Dendritic cell treated with granulocyte-macrophage colony-stimulating factor and Interleukin-4, amounts not matched to agents 40 ng/mL and 50 ng/mL, for 4 days (primary cell): ENCODE results near the gene TPPP2.

Experiments
- H3K27ac Mint-ChIP-seq: one replicate; pipeline ENCODE4 v1.8.0; 2022; ENCODE audit warnings: mild to moderate bottlenecking, mixed read lengths
- H3K27me3 Mint-ChIP-seq: one replicate; pipeline ENCODE4 v1.8.0; 2022; ENCODE audit warnings: mild to moderate bottlenecking, mixed read lengths
- H3K36me3 Mint-ChIP-seq: one replicate; pipeline ENCODE4 v1.8.0; 2022; ENCODE audit warnings: low read depth, mixed read lengths
- H3K4me1 Mint-ChIP-seq: one replicate; pipeline ENCODE4 v1.8.0; 2022; ENCODE audit warnings: low read depth, mixed read lengths
- H3K4me3 Mint-ChIP-seq: one replicate; pipeline ENCODE4 v1.8.0; 2022; ENCODE audit warnings: mild to moderate bottlenecking, moderate library complexity, mixed read lengths
- H3K9me3 Mint-ChIP-seq: one replicate; pipeline ENCODE4 v1.8.0; 2022; ENCODE audit warnings: mixed read lengths
- intact Hi-C: fragments of 100-400 bp; cut with micrococcal nuclease; formaldehyde crosslinking; loops from one replicate; pipeline ENCODE4 v1.15.0; 2022

TPPP2 gene

DNA sequence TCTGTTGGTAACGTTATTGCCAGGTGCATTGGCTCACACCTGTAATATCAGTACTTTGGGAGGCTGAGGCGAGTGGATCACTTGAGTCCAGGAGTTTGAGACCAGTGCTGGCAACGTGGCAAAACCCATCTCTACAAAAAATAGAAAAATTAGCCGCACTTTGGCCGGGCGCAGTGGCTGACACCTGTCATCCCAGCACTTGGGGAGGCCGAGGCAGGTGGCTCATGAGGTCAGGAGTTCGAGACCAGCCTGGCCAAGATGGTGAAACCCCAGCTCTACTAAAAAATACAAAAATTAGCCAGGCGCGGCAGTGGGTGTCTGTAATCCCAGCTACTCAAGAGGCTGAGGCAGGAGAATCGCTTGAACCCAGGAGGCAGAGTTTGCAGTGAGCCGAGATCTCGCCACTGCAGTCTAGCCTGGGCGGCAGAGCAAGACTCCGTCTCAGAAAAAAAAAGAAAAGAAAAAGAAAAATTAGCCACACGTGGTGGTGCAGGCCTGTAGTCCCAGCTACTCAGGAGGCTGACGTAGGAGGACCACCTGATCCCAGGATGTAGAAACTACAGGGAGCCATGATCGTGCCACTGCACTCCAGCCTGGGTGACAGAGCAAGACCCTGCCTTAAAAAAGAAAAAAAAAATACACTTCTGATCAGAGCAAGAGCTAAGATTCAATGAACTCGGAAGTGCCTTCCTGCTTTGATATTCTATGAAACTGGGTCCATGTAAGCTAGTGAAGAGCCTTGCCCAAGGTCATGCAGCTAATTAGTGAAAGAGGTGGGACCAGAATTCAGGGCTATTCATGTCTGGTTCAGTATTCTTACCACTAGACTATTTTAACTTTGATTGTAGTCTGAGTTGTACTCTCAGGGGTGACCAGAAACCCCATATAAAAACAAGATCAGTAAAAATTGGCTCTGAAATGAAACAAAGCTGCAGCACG, 23.4 kb downstream of the TPPP2 start:
- Mint-ChIP-seq H3K9me3 (no peaks in the 10 kb centered on the region), H3K36me3 (no peaks in the 10 kb centered on the region)
- intact Hi-C loops, result no loop called here

DNA sequence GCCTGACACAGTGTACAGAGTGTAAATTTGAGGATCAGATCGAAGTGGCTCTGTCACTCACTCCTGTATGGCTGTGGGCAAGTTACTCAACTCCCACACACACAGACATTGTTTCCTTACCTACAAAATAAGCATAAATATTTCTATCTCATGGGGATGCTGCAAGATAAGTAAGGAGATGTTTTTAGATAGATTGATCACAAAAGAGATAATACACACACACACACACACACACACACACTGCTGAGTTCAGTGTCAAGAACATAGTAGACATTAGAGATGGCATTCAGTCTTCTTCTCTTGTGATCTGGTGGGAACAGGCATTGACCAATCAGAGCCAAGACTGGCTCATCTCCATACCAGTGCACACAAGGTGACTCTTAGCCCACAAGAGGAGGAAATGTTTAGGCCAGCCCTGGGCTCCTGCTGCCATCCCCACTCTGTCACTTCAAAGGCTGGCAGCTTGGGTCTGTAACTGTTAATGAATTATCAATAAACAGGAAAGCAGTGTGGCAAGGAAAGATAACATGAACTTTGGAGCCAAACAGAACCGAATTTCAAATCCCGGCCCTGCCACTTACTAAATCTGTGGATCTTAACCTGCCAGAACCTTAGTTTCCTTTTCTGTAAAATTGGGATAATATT, 24.2 kb downstream of the TPPP2 start:
- Mint-ChIP-seq H3K27ac (no peak overlapping the region), H3K36me3 (no peaks in the 10 kb centered on the region), H3K4me3 (no peak overlapping the region), H3K4me1 (peaks cover 5% of the 10 kb centered on the region), H3K27me3 (peaks cover 7% of the 10 kb centered on the region), H3K9me3 (no peaks in the 10 kb centered on the region)
- intact Hi-C loops, result no loop called here

More for the DNA sequence above, 23.4 kb downstream of the TPPP2 start:
- Mint-ChIP-seq H3K27me3 (peaks cover 7% of the 10 kb centered on the region), H3K4me3 (no peak overlapping the region), H3K27ac (no peak overlapping the region), H3K4me1 (peaks cover 5% of the 10 kb centered on the region)

DNA sequence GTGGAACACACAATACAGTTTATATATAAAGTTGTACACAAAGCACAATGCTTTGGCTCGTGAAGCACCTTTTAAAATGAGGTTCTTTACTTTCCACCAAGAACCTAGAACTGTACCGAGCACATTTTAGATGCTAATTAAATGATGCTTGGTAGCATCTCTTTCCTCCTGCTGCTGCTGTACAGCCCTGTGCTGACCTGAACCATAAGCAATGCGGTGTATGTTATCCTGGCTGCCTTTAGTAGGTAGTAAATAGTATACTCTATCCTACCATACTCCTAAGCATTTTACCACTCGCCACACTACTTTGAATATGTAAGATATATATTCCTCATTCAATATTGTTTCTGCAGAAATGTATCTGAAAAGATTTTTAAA, 24.7 kb downstream of the TPPP2 start:
- no peak overlapping the region for H3K27ac Mint-ChIP-seq
- H3K27me3 Mint-ChIP-seq, result peaks cover 7% of the 10 kb centered on the region
- no peaks in the 10 kb centered on the region for H3K36me3 Mint-ChIP-seq
- H3K9me3 Mint-ChIP-seq, result no peaks in the 10 kb centered on the region
- H3K4me1 Mint-ChIP-seq, result peaks cover 5% of the 10 kb centered on the region
- intact Hi-C loops, result no loop called here
- no peak overlapping the region for H3K4me3 Mint-ChIP-seq

DNA sequence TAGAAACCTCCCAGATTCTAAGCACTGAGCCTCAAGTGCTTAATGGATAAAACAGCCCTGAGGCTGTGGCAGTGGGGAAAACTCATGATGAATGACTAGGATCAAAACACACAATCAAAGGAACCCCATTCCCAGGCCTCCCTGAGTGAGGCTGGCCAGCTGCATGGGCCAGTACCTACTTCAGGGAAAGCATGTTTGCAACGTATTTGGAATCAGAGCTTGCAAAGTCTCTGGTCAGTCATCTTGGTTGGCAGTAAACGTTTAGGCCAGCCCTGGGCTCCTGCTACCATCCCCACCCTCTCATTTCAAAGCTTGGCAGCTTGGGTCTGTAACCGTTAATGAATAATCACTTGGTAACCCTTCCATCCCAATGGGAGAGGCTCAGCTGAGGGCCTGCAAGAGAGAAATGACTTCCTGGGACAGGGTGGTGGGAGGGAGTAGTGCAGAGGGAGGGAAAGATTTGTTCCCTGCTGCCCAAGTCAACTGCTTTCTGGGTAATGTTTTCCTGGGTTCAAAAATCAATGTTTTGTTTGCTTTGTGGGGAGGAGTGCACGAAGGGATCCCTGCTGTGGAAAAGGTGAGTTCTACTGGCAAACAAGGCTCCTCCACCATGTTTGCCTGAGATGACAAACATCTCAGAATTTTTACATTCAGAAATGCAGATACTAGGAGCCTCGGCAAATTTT, 25.6 kb downstream of the TPPP2 start:
- Mint-ChIP-seq H3K27me3 (peaks cover 9% of the 10 kb centered on the region), H3K27ac (no peak overlapping the region), H3K9me3 (no peaks in the 10 kb centered on the region), H3K4me1 (peaks cover 3% of the 10 kb centered on the region), H3K36me3 (no peaks in the 10 kb centered on the region), H3K4me3 (no peak overlapping the region)
- intact Hi-C loops, result no loop called here

DNA sequence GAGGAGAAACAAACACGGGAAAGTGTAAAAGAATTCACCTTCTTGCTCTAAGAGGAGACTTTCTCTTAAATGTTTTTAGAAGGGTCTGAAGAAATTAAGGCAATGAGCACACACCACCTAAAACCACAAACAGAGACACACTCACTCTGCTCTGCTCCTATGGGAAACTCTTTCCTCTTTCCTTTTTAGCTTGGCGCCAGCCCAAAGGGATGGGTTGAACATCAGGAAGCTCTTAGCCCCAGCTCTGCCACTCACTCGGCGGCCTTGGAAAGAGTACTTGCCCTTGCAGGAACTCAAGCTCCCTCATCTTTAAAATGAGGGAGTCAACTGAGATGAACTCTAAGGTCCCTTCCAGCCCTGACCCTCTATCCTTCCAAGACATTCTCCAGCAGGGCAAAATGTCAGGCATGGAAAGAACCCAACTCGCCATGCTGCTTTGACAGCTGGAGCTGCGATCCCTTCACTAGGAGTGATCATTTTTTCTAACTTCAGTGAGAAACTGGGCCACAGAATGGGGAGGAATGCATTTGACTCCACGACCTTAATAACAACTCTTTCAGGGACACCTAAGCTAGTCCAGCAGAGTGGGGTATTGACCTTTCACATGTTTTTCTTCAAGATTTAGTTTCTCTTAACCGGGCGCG, 26.6 kb downstream of the TPPP2 start:
- H3K27me3 Mint-ChIP-seq, result peaks cover 15% of the 10 kb centered on the region
- no peaks in the 10 kb centered on the region for H3K9me3 Mint-ChIP-seq
- intact Hi-C loops, result no loop called here
- H3K4me1 Mint-ChIP-seq, result no peaks in the 10 kb centered on the region
- no peaks in the 10 kb centered on the region for H3K36me3 Mint-ChIP-seq
- H3K27ac Mint-ChIP-seq, result no peak overlapping the region
- H3K4me3 Mint-ChIP-seq, result no peak overlapping the region

DNA sequence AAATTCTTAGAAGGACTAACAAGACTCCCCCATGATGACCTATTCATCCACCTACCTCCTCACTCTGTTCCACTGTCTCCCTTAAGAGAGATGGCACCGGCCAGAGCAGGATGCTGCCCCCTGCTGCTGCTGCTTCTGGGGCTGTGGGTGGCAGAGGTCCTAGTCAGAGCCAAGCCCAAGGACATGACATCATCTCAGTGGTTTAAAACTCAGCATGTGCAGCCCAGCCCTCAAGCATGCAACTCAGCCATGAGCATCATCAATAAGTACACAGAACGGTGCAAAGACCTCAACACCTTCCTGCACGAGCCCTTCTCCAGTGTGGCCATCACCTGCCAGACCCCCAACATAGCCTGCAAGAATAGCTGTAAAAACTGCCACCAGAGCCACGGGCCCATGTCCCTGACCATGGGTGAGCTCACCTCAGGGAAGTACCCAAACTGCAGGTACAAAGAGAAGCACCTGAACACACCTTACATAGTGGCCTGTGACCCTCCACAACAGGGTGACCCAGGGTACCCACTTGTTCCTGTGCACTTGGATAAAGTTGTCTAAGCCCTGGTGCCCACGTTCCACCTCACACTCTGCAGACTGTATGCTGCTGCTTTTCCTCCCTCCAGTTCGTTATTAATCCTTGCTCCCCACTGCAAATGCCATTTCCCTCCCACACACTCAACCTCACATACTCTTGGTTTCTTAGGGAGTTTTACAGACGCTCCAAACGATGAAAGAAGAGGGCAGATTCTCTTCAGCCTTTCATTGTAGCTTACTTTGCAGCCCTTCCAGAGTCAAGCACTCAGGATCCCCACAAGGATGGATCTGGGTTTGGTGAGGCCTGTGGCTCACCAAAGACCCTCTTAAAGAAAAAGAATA, 28.0 kb downstream of the TPPP2 start, which contains the start of gene RNASE8:
RNASE8 (plus strand) TSS at position 20 of the 873 bp plus-strand sequence; CDS start at position 91, 71 bp downstream.
- Mint-ChIP-seq H3K4me1 (no peaks in the 10 kb centered on the region), H3K27ac (no peak within 1 kb of the TSS), H3K27me3 (peaks cover 18% of the 10 kb centered on the region), H3K4me3 (no peak within 1 kb of the TSS), H3K36me3 (no peaks in the 10 kb centered on the region), H3K9me3 (no peaks in the 10 kb centered on the region)
- intact Hi-C loops, result no loop called here

DNA sequence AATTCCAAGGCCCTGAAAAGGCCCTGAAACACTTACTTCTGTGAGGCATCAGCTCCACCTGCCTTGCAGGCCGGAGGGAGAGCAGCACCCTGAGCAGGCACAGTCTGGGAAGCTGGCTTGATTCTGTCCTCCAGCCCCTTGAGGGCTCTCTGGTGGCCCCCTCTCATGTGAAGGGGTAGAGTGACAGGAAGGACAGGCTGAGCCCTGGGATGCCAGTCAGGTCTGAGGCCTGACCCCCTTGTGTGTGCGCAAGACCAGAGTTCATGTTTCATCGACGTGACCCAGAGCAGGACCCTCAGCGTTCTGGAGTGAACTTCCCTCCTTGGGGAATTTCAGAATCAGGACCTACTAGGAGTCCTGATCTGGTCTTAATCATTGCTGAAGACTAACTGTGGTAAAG, 28.9 kb downstream of the TPPP2 start:
- intact Hi-C loops, result no loop called here
- H3K4me3 Mint-ChIP-seq, result no peak overlapping the region
- H3K4me1 Mint-ChIP-seq, result no peaks in the 10 kb centered on the region
- no peaks in the 10 kb centered on the region for H3K9me3 Mint-ChIP-seq
- H3K27me3 Mint-ChIP-seq, result peaks cover 21% of the 10 kb centered on the region
- no peak overlapping the region for H3K27ac Mint-ChIP-seq
- H3K36me3 Mint-ChIP-seq, result no peaks in the 10 kb centered on the region

DNA sequence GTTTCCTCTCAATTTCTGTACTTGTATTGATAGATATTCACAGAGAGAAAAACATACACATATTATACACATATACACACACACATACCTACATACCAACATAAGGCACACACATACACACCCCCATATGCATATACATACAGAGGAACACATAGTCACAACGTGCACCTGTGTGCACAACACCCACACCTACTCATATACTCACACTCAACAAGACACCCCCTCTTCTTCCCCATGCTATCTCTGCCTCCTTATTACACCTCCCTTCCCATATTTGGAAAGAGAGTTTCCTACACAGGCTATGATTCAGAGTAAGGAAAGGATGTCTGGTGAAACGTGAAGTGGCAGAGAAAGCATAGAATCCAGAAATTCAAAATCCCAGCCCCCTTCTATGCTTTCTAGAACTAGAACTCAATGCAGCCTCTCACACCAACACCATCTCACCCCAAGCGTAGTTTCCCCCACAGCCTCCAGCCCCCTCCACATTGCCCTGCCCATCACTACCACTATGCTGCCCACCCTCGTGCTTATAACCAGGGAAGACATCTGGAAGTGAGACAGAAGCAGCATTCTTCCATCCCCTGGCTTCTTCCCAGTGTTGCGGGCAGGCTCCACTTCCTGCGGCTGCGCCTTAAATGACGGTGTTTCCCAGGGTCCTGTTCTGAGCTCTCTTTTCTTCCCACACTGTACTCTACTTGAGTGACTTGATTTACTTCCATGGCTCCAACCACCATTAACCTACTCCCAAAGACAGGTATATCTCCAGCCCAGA, 30.0 kb downstream of the TPPP2 start:
- Mint-ChIP-seq H3K27ac (no peak overlapping the region), H3K9me3 (no peaks in the 10 kb centered on the region), H3K4me1 (no peaks in the 10 kb centered on the region), H3K36me3 (no peaks in the 10 kb centered on the region), H3K4me3 (no peak overlapping the region), H3K27me3 (peaks cover 26% of the 10 kb centered on the region)
- intact Hi-C loops, result no loop called here

DNA sequence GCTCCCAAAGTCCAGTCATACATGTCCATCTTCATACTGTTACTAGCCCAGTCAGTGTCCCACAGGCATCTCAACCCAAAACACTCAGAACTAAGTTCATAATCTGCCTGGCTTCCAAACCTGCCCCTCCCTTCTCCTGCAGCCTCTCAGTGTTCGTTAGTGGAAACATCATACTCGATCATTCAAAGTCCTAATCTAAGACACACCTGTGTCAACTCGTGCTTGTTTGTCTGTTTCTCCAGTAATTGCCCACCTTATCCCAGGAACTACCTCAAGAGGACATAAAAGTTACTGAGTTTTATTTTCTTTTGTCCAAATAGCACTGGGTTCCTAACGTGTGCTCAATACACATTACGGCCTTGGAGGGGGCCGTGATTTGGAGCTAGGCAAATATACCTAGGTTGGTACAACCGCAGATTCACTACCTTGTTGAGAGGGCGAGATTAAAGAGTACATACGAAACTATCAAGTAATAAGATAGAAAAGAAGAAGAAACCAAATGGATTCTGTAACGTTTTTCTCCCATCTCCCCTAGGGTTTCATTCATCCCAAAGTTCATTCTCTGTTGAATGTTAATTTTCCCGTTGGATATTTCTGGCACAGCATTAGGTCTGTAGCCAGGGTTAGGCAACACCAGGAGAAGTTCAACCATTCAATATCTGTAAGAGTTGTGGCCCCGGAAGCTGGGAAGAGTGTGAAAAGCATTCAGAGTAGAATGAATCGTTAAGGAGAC, 30.8 kb downstream of the TPPP2 start:
- Mint-ChIP-seq H3K4me1 (no peaks in the 10 kb centered on the region), H3K27me3 (peaks cover 32% of the 10 kb centered on the region), H3K27ac (no peak overlapping the region), H3K4me3 (no peak overlapping the region), H3K36me3 (peaks cover under 1% of the 10 kb centered on the region), H3K9me3 (no peaks in the 10 kb centered on the region)
- intact Hi-C loops, result no loop called here

DNA sequence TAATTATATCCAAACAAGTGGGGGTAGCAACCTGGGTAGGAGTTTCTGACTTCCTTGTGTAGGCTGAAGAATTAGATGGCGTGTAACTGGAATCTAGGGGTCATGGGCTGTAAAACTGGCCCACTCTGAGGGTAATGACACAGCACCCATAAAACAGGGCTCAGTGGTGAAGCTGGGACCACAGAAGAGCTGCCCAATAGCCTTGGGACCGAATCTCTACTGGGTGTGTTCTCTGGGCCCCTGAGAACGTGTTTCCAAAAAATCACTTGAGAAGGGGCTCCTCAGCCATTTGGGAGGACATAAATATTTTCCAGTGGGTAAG, 31.3 kb downstream of the TPPP2 start:
- peaks cover 6% of the 10 kb centered on the region for H3K36me3 Mint-ChIP-seq
- H3K4me3 Mint-ChIP-seq, result no peak overlapping the region
- intact Hi-C loops, result no loop called here
- no peaks in the 10 kb centered on the region for H3K4me1 Mint-ChIP-seq
- no peaks in the 10 kb centered on the region for H3K9me3 Mint-ChIP-seq
- H3K27ac Mint-ChIP-seq, result no peak overlapping the region
- H3K27me3 Mint-ChIP-seq, result peaks cover 37% of the 10 kb centered on the region

DNA sequence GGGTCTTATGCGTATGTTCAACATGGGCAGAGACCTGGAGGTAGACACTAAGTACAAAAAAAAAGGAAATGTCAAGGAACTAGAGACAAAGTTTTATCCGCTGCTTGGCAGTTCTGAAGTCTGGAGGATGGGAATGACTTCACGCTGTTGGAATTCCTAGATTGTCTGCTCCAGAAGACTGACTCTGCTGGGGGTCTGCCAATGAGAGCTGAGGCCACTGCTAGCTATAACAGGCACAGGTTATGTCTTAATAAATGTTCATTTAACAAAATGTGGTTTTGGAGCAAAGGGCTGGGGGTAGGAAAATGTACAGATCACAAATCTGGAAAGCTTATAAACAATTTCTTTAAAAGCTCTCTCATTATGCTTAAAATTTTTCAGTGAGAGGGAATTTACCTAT, 33.5 kb downstream of the TPPP2 start:
- Mint-ChIP-seq H3K27ac (no peak overlapping the region), H3K36me3 (peaks cover 10% of the 10 kb centered on the region), H3K4me3 (no peak overlapping the region), H3K9me3 (no peaks in the 10 kb centered on the region), H3K27me3 (peaks cover 37% of the 10 kb centered on the region), H3K4me1 (peaks cover 1% of the 10 kb centered on the region)
- intact Hi-C loops, result no loop called here

DNA sequence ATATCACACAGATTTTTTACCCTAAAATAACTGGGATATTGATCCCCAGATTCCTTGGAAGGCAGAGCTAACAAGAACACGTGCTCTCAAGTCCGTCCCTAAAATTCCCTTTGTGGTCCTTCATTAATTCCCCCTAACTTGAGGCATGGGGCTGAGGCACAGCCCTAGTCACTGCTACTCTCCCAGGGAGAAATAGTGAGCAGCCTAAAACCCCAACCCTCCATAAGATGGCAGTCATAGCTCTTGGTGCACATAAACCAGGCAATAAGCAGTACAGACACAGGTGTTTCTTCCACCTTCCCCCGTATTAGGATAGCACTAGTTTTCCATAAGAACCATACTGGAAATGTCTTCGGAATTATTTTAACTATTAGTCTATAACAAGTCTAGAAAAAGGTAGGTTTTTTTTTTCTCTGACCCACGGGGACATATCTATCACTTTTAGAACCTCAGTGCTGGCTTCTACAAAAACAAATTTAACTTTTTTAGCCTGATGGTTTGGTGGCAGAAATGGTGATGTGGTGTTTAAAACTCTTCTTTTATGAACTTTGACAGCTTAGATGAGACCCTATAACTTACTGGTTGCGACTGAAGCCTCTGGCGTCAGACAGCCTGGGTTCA, 37.0 kb downstream of the TPPP2 start:
- H3K27ac Mint-ChIP-seq, result no peak overlapping the region
- H3K4me1 Mint-ChIP-seq, result peaks cover 26% of the 10 kb centered on the region
- H3K9me3 Mint-ChIP-seq, result no peaks in the 10 kb centered on the region
- peaks cover 33% of the 10 kb centered on the region for H3K36me3 Mint-ChIP-seq
- intact Hi-C loops, result no loop called here
- no peak overlapping the region for H3K4me3 Mint-ChIP-seq
- H3K27me3 Mint-ChIP-seq, result peaks cover 38% of the 10 kb centered on the region
